Measurements from ENCODE around the gene ZNF749.

The ZNF749 gene

DNA sequence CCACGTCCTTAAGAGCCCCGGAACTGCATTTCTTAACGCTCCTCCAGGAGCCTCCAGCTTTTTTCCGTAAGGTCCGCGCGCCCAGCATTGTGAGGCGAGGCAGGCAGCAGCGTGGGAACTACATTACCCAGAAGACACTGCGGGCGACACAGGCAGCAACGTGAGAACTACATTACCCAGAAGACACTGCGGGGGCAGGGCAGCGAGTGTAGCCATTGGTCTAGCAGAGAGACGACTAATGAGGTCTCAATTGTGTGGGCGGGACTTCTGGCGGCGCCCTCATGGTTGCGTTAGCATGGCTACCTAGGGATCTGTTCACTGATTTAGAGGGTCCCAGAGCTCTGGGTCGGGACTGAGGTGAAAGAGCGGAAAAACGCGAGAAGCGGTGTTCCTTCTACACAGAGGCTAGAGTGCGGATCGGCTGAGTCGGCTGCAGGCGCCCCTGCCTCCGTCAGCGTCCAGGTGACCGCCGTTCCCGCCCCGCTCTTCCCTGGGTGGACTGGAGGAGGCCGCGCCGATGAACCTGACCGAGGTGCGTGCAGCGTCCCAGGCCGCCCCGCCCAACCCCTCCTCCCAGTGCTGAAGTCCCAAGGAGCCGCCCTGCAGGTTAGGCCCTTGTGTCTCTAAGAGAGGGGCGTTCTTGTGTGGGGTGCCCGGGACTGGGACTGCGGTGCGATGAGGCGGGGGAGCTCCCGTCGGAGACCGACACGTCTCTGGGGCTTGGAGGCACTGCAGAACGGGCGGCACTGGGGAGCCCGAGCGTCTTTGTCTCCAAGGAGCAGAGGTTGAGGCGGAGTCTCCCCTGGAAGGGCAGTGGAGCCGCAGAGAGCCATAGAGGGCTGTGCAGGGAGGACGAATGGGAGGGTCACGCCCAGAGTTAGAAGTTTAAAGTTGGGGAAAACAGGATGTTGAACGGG, at the start of gene ZNF749:
ZNF749 (plus strand) TSS at position 264 of the 917 bp plus-strand sequence; CDS start at position 518, 254 bp downstream.
- peak; percentile 98 for DNase-seq (ENCODE audit: low read depth)

DNA sequence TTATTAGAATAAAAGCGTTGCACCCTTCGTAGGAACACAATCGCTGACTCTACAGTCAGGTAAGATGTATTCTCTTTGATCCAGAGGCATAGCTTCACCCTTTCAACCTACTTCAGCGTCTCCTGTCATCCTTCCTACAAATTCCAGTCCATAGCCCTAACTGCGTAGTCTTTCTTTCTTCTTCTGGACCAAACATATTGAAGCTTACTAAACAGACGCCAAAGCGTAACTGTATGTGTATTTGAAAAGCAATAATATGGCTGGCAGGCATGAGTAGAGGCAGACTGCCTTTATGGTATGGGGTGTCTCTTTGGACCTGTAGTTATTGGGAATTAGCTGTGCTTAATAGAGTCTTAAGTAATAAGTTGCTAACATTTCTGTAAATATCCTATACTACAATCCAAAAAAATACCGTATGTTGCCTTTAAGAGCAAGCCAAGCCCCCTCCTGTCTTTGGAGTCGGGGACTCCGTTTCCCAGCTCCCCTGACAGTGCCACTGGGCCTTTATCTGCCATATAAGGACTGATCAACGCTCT, 45.9 kb upstream of the ZNF749 start:
- no peak for DNase-seq (ENCODE audit: low read depth)

DNA sequence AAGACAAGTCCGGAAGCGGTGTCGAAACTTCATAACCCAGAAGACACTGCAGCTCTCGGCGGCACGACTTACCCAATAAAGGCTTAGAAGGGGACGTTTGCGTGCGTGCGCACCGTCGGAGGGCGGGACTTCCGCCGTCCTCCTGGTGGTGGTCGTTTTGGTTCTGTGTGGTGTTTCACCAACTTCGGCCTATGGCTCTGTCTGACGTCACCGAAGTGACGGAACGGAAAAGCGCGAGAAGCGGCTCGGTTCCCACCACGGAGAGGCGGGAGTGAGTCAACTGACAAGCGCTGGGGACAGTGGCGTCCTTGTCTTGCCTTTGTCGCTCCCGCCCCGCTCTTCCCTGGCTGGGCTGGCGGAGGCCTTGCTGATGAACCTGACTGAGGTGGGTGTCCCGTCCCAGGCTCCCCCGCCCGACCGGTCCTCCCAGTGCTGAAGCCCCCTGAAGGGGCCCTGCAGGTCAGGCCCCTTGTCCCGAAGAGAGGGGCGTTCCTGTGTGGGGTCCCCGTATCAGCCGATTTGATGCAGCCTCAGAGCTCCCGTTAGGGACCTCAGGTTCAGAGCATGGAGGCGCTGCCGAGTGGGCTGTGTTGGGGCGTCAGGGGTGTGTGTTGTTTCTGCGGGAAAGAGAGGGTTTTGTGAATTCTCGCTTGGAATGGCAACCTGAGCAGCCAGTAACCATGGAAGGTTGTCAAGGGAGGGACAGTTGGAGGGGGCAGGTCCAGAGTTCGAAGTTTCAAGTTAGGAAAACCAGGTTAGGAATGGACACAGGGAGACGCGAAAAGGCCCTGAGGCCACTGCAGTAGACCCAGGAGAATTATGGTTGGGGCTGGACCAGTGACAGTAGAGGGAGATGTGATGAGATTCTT, 45.2 kb upstream of the ZNF749 start, which contains the start of gene ZNF548:
ZNF548 (plus strand) TSS at position 125 of the 869 bp plus-strand sequence; CDS start at position 371, 246 bp downstream.
- DNase-seq (ENCODE audit: low read depth): peak; percentile 98

DNA sequence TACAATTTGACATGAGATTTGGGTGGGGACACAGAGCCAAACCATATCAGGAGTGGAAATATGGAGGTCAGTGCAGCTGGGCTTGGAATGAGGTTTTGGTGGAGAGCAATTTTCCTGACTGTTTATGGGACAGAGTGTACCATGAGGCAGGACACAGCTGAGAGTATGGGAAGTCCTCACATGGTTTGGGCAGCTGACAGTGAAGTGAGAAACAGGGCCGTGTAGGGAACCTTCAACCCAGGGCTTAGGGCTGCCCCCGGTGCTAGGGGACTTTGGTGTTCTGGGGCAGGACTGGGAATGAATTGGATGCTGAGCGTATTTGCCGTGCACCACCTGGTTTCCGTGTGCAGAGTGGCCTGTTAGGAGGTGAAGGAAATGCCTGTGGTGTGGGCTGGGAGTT, 39.4 kb upstream of the ZNF749 start:
- no peak for DNase-seq (ENCODE audit: low read depth)

DNA sequence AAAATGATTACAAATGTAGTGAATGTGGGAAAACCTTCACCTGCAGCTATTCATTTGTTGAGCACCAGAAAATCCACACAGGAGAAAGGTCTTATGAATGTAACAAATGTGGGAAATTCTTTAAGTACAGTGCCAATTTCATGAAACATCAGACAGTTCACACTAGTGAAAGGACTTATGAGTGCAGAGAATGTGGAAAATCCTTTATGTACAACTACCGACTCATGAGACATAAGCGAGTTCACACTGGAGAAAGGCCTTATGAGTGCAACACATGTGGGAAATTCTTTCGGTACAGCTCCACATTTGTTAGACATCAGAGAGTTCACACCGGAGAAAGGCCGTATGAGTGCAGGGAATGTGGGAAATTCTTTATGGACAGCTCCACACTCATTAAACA, 36.3 kb upstream of the ZNF749 start:
- DNase-seq (ENCODE audit: low read depth): no peak

DNA sequence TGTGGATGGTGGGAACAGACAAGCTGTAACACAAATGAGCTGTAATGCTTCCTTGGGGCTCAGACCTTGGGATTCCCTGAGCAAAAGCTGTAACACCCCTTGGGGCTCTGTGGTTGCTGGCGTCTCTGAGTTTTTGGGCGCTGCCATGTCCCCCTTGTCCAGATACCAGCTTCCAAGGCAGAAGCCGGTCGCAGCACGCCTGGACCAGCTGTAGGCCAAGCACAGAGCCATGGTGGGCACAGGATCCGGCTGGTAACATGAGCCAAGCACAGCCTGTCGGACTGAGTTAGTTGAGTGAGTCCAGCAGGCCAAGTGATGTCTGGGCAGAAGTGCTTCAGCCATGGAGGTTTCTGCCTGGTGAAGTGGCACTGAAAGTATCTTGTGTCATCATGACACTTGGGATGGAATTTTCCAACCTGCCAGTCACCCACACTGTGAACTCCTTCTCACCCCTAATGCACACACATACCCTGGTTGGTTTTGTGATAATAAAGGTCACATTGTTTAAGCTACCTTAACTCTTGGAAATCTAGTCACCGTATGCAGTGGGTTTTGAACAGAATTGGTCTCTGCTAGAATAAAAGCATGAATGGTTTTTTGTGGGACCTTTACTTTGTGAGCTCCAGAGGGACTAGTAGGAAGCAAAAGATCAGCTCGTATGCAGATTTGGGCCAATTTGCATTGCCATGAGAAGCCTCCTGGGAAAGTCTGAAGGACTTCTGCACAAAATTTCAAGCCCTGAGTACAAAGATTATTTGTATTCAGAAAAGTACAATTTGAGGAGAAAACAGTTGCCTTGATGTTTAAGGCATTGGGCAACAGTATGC, 31.2 kb upstream of the ZNF749 start:
- DNase-seq (ENCODE audit: low read depth): no peak

DNA sequence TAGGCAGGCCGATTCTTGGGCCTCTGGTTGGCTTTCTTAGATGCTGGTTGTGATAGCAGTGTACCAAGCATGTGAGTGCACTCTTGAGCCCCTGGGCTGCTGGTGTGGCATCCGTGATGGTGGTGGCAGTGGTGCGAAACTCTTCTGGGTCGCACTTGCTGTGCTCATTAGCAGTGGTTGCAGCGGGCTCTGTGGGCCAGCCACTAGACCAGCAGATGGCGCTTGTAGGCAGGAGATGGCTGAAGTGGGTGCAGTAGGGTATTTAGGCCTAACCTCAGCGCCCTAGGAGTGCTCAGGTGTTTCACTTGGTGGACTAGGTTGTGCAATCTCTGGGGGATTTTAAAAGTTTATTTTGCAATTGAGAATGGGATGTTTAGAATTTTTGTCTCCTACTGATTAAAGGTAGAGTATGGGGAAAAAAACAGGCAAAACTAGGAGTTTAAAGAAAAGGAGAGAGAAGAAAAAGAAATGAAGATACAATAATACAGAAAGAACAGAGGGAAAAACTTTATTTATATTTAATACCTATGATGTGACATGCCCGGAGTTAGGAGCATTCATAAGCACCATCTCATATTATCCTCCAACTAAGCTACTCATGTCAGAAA, 28.5 kb upstream of the ZNF749 start:
- peak; percentile 68 for DNase-seq (ENCODE audit: low read depth)

DNA sequence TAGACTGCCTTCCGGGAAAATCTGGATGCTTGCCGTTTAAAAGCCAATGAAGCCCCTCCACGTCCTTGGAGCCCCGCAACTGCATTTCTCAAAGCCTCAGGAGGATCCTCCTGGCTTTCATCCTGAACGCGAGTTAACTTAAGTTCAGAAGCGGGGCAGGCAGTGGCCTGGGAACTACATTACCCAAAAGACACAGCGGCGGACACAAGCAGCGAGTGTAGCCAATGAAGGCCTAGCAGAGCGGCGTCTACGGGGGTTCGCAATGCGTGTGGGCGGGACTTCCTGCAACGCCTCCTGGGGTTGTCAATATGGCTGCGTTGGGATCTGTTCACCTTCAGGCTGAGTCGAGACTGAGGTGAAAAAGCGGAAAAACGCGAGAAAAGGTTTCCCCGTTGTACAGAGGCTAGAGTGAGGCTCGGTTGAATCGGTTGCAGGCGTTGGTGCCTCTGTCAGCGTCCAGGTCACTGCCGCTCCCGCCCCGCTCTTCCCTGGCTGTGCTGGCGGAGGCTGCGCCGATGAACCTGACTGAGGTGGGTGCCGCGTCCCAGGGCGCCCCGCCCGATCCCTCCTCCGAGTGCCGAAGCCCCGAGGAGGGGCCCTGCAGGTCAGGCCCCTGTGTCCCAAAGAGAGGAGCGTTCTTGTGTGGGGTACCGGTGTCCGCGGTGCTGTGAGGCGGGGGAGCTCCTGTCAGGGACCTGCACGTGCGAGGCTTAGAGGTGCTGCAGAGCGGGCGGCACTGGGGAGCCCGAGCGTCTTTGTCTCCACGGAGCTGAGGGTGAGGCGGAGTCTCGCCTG, 24.1 kb upstream of the ZNF749 start, which contains the start of gene ZNF17:
ZNF17 (plus strand) TSS at position 285 of the 795 bp plus-strand sequence. CDS start 2,455 bp downstream, outside the sequence.
- peak; percentile 95 for DNase-seq (ENCODE audit: low read depth)

DNA sequence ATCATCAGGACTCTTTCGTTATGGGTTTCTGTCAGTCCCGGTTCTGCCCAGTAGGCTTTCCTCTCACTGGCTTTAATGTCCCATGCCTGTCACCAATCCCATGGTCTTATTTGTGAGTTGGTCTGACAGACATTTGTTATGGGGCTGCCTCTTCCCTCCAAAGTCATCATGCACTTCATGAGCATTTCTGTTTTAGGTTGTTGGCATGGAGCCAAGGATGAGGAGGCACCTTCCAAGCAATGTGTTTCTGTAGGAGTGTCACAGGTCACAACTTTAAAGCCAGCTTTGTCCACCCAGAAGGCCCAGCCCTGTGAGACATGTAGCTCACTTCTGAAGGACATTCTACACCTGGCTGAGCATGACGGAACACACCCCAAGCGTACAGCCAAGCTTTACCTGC, 15.7 kb upstream of the ZNF749 start:
- no peak for DNase-seq (ENCODE audit: low read depth)

DNA sequence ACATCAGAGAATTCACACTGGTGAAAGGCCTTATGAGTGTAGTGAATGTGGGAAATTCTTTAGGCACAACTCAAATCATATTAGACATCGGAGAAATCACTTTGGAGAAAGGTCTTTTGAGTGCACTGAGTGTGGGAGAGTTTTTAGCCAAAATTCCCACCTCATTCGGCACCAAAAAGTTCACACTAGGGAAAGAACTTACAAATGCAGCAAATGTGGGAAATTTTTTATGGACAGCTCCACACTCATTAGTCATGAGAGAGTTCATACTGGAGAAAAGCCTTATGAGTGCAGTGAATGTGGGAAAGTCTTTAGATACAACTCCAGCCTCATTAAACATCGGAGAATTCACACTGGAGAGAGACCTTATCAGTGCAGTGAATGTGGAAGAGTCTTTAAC, 14.1 kb upstream of the ZNF749 start:
- DNase-seq (ENCODE audit: low read depth): no peak

DNA sequence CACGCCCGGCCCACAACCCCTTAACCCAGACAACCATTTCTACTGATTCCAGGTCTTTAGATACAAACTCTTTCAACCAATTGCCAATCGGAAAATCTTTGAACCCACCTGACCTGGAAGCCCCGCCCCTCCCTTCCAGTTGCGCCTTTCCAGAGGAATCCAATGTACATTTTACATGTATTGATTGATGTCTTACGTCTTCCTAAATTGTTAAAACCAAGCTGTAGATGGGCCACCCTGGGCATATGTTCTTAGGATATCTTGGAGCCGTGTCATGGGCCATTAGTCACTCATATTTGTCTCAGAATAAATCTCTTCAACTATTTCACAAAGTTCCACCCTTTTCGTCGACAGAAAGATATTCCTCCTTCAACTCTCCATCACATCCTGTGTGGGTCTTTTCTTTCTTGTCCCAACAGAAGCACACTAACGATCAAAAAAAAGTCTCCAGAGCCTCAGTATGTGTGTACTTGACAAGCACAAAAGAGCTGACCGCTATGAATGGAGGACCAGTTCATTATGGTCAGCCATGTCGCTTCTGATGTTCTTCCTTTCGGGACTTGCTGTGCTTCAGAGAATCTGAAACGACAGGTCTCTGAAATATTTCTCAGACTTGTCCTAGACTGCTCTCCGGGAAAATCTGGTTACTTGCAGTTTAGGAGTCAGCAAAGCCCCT, 601 bp upstream of the ZNF749 start:
- peak; percentile 47 for DNase-seq (ENCODE audit: low read depth)

DNA sequence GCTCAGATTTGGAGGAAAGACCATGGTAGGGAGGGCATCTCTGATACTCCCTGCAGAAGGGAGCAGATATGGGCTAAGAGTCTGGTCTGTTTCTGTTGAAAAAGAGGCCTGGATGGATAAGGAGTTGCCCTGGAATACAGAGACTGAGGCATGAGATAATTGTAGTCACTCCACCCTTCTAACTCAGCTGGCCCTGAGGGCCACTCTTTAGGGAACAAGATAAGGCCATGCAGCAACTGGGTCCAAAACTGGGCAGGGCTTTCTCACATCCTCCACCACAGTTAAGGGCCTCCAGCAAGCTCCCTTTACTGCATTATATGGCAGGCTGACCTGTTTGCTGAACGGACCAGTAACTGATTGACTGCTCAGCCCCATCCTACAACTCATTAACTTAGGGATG, 1.3 kb downstream of the ZNF749 start:
- DNase-seq (ENCODE audit: low read depth): peak; percentile 8

DNA sequence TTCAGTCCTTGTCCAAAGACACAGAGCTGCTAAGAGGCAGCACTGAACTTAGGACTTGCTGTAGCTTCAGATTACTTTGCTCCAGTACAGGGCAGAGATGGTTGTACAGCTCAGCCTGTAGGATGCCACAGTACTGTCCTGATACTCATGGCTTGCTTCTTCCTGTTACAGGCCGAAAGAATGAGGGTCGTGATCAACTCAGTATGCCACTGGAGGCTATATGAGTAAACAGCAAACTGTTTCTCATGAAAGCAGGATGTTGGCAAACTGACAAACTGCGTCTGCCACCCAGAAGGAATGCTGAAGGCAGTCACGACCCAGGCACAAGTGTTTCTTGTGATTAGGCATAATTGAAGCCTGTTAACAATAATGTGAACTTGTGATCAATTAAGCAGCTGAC, 2.8 kb downstream of the ZNF749 start:
- DNase-seq (ENCODE audit: low read depth): peak; percentile 72

DNA sequence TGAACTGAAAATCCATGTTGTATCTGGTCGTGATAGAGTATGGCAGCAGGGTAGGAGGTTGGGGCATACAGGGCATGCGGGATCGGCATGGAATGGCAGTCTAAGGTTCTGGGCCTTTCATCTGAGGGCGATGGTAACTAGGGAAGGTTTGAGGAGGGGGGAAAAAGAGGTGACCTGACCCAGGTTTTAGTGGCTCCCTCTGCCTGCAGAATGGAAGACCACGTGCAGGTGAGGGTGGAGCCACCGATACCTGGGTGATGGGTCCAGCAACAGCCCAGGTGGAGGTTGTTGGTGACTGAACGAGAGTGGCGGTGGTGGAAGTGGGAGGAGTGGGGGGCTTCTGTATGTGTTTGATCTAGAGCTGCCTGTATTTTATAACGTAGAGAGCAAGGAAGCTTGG, 3.8 kb downstream of the ZNF749 start:
- no peak for DNase-seq (ENCODE audit: low read depth)

DNA sequence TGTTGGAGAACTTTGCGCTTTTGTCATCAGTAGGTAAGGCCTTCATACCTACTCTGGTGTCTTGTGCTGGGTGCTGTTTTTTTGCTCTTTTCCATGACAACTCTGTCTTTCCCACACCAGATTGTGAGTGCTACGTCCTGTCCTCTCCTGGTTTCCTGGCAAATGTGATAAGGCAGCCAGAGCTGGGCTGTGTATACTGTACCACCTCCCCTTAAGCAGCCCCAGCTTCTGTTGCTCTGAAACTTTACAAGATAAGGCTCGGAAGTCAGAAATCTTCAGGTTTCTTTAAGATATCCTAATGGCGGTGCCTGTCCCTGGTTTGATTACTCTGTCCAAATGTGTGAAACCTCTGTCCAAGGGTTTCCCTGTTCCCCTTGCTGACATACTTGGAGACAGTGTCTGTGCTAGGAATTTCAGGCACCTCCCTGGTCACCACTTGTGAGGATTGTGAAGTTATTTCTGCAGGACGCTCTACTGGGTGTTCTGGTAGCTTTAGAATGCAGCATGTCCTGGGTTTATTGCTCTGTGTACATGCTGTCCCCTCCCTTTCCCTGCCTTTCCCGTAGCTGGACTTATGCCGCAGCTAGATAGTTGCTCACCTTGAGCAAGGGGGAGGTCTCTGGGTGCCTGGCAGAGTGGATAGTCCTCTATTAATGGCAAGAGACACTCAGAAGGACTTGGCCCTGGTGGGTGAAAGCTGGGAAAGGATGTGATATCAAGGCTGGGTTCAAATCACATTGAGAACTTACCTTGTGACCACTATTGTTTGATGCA, 7.0 kb downstream of the ZNF749 start:
- no peak for DNase-seq (ENCODE audit: low read depth)

DNA sequence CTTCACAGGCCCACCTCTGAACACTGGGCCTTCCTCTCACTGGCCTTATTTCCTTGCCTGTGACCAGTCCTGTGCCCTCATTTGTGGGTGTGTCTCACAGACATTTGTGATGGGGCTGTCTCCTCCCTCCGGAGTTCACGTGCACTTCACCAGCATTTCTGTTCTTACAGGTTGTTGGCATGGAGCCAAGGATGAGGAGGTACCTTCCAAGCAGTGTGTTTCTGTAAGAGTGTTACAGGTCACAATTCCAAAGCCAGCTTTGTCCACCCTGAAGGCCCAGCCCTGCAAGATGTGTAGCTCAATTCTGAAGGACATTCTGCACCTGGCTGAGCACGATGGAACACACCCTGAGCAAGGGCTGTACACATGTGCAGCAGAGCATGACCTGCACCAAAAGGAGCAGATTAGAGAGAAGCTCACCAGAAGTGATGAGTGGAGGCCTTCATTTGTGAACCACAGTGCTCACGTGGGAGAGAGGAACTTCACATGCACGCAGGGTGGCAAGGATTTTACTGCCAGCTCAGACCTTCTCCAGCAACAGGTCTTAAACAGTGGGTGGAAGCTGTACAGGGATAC, 8.1 kb downstream of the ZNF749 start:
- no peak for DNase-seq (ENCODE audit: low read depth)

DNA sequence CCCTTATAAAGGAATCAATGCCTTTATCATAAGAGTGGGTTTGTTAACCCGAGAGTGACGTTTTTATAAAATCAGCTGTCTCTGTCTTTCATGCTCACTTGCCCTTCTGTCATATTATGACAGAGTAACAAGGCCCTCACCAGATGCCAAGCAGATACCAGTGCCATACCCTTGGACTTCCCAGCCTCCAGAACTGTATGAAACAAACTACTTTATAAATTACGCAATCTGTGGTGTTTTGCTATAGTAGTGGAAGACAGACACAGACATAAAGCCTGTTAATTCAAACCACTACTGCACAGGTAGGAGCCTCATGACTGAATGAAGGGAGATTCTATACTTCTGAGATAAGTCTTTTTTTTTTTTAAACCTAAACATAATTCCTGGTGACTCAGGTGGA, 17.2 kb downstream of the ZNF749 start:
- DNase-seq (ENCODE audit: low read depth): no peak

DNA sequence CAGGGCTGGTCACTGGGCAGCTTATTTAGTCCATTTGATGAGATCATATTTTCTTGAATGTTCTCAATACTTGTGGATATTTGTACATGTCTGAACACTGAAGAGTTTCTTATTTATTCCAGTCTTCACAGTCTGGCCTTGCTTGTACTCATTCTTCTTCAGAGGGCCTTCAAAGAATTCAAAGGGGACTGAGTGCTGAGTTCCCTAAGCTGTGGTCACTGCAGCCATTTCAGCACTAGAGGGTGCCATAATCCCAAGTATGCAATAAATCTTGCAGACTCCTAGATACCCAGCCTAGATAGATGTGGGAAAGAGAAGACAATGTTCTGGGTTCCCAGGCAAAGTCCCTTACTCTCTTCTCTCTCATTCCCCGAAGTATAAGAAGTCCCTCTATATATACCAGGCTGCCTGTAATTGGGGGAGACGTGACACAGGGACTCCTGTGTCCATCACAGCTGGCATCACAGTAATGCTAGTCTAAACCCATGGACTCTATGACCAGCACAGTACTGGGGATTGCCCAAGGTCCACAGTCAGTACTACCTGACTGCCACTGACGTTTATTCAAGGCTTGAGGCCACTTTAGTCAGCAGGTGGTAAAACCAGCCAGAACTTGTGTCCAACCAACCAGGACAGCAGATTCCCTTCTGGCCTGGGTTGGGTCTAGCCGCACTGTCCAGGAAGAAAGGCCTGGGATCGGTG, 30.7 kb downstream of the ZNF749 start:
- DNase-seq (ENCODE audit: low read depth): peak; percentile 77

All from ELR (cell line).